ENCODE measurements around the gene MKNK1. TPM values are rescaled to one million over a fixed set of nuclear protein-coding genes. Genes with fewer than 3 reads are reported as not detected.

Gene MKNK1
- total RNA-seq, 1 donor from 2014 or later: 19.7 TPM

DNA sequence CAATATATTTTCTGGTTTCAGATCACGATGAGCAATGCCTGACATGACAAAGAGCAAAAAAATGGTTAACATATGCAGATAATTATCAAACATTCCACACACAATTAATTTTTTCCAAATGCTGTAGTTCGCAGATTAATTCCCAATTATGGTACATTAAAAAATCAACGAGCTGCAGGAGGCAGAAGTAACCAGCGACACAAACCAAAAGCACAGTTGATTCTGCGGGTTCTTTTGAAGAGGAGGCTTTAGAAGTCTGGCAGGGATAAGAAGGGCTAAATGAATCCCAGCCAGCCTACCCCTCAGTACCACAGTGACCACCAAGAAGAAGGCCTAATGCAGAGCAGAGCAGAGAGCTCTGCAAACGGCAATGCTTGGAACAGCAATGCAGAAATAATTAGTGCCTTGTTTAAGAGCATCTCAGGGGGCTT, 35.6 kb downstream of the MKNK1 start:
- no peak for DNase-seq (ENCODE audit: low read depth, low spot score)

DNA sequence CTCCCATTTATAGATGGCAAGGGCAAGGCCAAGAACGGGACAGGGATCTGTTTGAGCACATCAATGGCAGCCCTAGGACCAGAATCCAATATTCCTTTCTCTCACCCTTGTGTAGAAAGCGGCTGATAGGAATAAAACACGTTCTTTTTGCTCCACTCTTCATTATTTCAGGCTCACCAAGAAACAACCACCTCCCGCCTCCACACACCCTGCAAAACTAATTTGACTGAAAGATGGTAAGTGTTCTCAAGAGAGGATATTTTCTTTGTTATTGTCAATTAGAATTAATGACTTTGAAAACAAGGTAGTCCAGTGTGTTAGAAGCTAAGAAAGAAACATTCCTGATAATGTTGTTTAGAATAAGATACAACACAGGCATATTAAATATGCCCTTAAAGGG, 40.7 kb downstream of the MKNK1 start:
- no peak for DNase-seq (ENCODE audit: low read depth, low spot score)

DNA sequence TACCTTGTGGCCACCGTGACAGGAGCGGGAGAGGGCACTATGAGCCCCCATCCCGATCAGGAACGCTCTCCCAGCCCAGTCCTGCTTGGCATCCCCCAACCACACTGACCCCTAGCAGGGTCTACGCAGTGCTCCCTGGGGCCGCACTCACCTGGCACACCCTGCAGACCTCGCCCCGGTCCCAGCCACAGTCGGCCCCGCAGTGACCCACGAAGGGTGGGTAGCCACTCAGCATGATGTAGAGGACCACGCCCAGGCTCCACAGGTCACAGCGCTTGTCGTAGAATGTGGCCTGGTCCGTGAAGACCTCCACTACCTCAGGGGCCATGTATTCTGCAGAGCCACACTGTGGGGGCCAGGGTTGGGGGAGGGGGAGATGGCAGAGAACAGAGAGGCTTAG, 41.6 kb downstream of the MKNK1 start:
- no peak for DNase-seq (ENCODE audit: low read depth, low spot score)

GRCh38 chr1:46558966-46559365, 45.1 kb downstream of the MKNK1 start:
- DNase-seq (ENCODE audit: low read depth, low spot score): no peak

DNA sequence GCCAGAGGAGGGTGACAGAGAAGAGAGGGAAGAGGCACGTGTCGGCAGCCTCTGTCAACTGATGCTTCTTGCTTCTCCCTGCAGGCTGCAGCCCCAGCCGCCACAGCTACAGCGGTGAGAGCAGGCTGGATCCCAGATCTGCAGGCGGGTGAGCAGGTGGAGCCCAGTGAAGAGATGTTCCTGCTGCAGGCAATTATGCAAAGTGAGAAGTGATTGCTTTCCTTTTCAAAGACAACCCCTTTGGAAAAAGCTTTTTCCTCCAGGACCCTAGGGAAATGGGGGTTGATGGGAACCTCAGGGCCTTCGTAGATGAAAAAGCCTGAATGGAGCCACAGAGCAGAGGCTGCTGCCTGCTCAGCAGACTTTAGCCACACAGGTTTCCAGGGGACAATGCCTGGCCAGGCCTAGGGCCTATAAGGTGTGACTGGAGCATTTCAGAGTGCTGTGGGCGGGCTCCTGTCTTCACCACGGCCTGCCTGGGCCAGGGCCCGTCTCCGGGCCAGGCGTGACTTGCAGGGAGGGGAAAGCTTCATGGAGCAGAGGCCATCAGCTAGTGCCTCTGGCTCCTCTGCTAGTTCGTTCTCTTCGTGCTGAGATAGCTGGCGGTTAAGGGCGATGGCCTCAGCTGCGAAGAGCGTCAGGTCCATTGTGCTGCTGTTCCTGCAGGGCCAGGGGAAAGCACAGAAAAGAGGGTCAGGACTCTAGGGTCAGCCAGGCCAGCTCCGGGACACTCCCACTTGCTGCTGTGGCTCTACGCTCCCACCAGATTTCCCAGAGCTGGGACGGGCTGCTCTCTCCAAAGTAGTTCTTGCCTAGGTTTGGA, 45.7 kb downstream of the MKNK1 start:
- no peak for DNase-seq (ENCODE audit: low read depth, low spot score)

DNA sequence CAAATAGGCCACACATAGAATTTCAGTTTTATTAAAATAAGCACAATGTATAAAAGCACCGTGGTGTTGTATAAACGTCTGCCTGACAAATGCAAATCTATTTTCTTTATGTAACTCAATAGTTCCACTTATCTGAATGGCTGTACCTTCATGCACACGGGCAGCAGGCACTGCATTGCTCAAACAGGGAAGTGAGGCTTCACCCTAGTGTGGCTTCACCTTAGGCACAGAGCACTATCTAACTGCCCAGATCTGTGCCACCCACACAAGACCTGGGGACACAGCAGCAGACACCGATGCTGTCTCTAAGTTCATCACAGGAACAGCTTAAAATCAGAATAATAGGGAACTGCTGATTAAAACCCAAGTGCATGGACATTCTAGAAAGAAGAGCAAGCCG, 46.7 kb downstream of the MKNK1 start:
- DNase-seq (ENCODE audit: low read depth, low spot score): no peak

- no peak for DNase-seq (ENCODE audit: low read depth, low spot score)
Measured at GRCh38 chr1:46556822-46557221, 47.2 kb downstream of the MKNK1 start.

DNA sequence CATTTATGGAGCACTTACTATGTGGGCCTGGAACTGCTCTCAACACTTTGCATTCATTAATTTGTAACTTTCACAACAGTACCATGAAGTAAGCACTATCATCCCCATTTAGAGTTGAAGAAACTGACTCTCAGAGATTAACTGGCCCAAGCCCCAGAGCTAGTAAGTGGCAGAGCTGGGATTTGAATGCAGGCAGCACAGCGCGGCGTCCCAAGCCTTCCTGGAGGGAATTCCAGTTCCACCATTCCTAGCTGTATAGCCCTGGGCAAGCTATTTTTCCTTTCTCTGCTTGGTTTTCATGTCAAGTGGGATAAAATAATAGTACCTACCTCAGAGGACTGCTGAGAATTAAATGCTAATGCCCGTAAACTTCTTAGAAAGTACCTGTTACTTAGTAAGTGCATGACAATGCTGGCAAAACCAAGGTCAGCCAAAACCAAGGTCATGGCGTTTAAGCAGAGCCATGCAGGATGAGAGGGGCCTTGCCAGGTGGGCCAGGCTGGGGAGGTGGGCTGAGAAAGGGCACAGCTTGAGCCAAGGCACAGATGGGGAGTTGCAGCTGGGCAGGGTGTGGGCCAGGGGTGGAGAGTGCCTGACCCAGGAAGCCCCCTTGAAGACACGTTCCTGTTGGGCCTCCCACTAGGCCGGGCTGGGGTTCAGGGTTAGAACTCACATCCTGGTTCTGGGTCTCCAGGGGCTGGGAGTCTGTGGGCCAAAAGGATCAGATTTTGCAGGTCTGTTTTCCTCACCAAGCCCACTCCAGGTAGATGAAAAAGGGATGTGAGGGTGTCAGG, 48.0 kb downstream of the MKNK1 start:
- DNase-seq (ENCODE audit: low read depth, low spot score): no peak

DNA sequence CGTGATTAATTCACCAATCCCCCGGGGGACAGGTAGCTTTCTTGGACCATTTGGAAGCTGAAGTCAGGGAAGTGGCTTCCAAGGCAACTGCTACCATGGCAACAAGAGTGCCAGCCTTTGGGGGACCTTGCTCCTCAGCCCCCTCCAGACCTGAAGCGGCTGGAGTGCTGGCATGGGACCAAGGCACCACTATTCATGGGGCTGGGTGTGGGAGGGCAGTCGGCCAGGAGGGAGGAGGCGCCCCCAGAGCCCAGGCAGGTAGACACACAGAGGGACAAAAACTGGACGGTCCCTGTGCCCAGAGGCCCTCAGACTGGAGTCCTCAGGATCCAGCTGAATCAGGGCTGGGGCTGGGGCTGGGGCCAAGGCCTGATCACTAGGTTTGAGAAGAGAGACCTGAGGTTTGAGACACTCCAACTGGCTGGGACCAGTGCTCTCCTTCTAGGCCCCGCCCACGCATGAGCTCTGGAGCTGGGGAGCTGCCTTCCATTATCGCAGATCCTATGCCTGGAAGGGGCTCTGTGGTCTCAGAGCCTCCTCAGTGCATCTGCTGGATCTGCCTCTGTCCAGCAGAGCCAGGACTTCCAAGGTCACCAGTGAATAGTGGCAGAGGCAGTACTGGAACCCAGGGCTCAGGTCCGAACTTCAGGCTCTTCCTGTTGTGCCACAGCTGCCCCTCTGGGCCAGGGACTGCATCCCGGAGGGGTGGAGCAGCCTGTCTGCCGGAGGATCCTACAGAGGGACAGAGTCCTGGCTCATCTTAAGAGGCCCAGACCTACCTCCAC, 49.3 kb downstream of the MKNK1 start:
- DNase-seq (ENCODE audit: low read depth, low spot score): no peak

GRCh38 chr1:46554236-46554596, 49.9 kb downstream of the MKNK1 start:
- no peak for DNase-seq (ENCODE audit: low read depth, low spot score)

DNA sequence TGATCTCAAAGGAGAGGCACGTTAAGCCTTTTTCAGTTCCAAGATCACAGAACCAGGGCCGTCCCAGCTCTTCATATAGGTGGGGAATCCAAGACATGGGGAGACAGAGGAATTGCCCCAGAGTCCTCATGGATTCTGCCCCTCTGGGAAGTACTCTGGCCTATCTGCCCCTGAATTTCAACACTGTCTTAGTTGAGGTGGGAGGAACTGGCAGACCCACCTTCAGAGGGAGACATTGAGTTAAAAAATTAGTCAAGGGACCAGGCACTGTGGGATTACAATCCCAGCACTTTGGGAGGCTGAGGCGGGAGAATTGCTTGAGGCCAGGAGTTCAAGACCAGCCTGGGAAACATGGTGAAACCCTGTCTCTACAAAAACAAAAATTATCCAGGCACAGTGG, 50.6 kb downstream of the MKNK1 start:
- DNase-seq (ENCODE audit: low read depth, low spot score): no peak

GRCh38 chr1:46552357-46553237, 51.5 kb downstream of the MKNK1 start:
- DNase-seq (ENCODE audit: low read depth, low spot score): no peak

GRCh38 chr1:46551597-46552095, 52.4 kb downstream of the MKNK1 start, which contains the start of gene KNCN:
TSS of gene KNCN (minus strand) at chr1:46551647. CDS start at chr1:46551215, 432 bp downstream.
- DNase-seq (ENCODE audit: low read depth, low spot score): no peak

DNA sequence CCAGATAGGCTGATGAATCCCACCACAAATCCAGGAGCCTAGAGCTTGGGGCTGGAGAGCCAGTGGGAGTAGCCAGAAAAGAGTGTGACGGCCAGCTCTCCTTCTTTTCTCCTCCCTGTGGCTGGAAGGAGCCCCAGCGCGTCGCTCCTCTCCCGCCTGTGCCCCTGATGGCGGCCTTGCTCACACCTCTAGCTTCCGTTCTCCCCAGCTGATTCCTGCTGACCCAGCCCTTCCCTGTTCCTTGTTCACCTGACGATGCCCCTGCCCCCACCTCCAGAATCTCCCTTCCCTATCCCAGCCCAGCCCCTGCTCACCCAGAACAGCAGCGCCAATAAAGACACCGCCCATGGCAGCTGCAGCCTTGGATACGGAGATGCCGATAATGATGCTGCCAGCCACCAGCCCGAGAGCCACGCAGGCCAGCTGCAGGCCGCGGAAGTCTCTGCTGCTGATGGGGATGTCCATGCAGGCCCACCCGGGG, 53.3 kb downstream of the MKNK1 start:
- DNase-seq (ENCODE audit: low read depth, low spot score): no peak

GRCh38 chr1:46549697-46550681, 54.1 kb downstream of the MKNK1 start:
- DNase-seq (ENCODE audit: low read depth, low spot score): no peak

DNA sequence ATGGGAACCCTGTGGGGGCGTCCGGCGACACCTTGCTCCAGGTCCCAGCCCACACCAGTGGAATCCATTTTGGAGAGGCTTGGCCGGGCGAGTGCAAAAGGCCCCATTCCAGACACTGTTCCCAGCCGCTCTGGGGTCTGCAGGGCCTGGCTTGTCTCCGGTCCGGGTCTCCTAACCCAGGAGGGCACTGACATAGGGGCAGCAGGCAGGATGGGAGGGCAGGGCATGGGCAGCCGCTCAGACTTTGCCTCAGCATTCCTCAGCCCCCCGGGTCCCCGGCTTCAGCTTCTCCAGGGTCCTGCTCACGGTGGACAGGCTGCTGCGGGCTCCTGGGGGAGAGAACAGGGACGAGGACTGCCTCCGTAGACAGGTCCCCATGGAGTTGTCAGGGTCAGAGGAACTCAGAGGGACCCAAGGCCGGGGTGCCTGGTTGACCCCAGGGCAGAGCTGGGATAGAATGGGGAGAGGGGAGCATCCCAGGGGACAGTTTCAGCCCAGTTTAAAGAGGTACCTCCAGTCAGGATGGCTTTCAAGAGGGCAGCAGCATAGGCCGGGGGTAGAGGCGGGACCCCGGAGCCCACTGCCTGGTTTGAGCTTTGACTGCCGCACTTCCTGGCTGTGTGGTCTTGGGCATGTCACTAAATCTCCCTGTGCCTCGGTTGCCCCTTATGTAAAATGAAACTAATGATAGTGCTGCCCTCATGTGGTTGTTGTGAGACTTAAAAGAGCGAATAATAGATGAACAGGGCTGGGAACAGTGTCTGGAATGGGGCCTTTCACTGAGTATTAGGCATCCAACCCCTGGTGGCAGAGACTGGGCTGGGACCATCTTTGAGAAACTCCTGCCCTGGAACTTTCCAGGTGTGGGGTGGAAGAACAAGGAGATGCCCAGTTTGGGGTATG, 56.3 kb downstream of the MKNK1 start:
- DNase-seq (ENCODE audit: low read depth, low spot score): no peak

DNA sequence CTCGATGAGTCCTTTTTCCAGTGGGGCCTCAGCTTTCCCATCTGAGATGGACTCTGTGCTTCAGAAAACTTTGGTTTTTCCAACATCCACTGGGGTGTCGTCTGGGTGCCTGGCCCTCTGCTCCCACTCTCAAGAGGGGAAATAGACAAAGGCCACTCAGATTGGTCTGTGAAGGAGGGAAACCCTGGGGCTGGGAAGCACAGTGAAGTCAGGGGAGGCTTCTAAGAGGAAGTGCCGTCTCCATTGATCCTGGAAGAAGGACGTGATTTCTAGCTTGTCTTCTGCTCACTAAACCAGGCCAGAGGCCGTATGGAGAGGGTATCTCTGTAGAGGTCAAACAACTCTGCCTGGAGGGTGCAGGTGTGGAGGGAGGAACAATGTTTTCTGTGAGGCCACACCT, 57.9 kb downstream of the MKNK1 start:
- no peak for DNase-seq (ENCODE audit: low read depth, low spot score)

GRCh38 chr1:46545784-46546183, 58.3 kb downstream of the MKNK1 start:
- no peak for DNase-seq (ENCODE audit: low read depth, low spot score)
